ENCODE data around the gene C1orf35. TPM values are rescaled to one million over a fixed set of nuclear protein-coding genes. Genes with fewer than 3 reads are reported as not detected.
A peak's percentile ranks its signal among the peaks of the same experiment; 100 is the strongest.
"Not testable (repeated sequence)": the region's sequence is repeated elsewhere in the genome, so short reads cannot be mapped to it uniquely, and the experiment has no call there.

The C1orf35 gene
- total RNA-seq, 1 donor from 2014 or later = 8.9 TPM

- no peak for DNase-seq (ENCODE audit: low spot score)
These were observed 9.5 kb upstream of the C1orf35 start for GRCh38 chr1:228112617-228113016.

GRCh38 chr1:228112167-228112566 is 9.0 kb upstream of the C1orf35 start:
- no peak for DNase-seq (ENCODE audit: low spot score)
- intact Hi-C loops (cut with DNase I) = no loop called here

More at GRCh38 chr1:228112617-228113016, 9.5 kb upstream of the C1orf35 start:
- intact Hi-C loops (cut with DNase I) = no loop called here

DNA sequence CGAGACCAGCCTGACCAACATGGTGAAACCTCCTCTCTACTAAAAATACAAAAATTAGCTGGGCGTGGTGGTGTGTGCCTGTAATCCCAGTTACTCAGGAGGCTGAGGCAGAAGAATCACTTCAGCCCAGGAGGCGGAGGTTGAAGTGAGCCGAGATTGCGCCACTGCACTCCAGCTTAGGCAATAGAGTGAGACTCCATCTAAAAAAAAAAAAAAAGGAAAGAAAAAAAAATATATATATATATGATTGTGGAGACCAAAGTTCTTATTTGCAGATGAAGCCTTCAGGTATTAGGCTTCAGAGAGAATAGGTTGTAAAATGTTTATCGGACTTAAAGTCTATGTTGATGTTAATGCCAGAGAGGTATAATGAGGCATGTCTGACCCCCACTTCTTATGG is 8.2 kb upstream of the C1orf35 start:
- intact Hi-C loops (cut with DNase I); DNase-seq (ENCODE audit: low spot score): not testable (repeated sequence)

- intact Hi-C loops (cut with DNase I) = no loop called here
- no peak for DNase-seq (ENCODE audit: low spot score)
These were observed 7.4 kb upstream of the C1orf35 start for GRCh38 chr1:228110556-228110955.

- intact Hi-C loops (cut with DNase I) = loop anchor here (2.0 kb wide), 2 partner anchors 27 to 55 kb away; partner anchors contain the start of genes ARF1 and IBA57
- no peak for DNase-seq (ENCODE audit: low spot score)
These were observed 6.9 kb upstream of the C1orf35 start for GRCh38 chr1:228109962-228110488.

DNA sequence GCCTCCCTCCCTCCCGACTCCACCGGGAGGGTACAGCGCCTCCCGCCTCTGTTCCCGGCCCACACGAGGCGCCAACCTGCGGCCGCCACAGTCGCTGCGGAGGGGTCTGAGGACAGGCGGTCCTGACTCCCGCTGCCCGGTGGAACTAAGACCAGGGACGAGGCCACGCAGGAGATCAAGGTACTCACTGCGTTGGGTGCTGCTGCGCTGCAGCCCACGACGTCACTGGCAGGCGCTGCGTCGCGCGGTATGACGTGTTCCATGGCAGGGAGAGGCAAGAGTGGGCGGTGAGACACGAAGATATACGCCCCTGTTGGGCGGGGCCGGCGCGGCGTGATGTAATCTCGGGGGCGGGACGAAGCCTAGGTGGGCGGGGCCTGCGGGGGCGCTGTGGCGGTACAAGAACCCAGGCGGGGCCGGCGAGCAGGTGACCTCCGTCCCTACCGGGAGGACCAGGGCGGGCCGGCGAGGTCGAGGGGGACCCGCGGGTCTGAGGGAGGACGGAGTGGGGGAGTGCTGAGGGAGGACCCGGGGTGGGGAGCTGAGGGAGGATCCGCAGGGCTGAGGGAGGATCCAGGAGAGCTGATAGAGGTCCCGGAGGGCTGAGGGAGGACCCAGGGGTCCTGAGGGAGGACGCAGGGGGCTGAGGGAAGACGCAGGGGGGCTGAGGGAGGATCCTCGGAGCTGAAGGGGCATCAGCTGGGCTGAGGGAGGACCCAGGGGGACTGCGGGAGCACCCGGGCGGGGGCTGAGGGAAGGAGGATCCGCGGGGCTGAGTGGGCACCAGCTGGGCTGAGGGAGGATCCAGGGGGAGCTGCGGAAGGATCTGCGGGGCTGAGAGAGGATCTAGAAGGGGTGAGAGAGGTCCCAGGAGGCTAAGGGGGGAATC is 6.2 kb upstream of the C1orf35 start, which contains the start of gene MRPL55:
TSS of gene MRPL55 (minus strand) at position 227 of the 889 bp plus-strand sequence. CDS start 1,039 bp downstream, outside the sequence.
- intact Hi-C loops (cut with DNase I) = loop anchor here (2.0 kb wide), 2 partner anchors 27 to 55 kb away; partner anchors contain the start of genes ARF1 and IBA57
- peak; percentile 100 for DNase-seq (ENCODE audit: low spot score)

- intact Hi-C loops (cut with DNase I) = loop anchor here (2.0 kb wide), 2 partner anchors 26 to 56 kb away; partner anchors contain the start of genes ARF1 and IBA57
- no peak for DNase-seq (ENCODE audit: low spot score)
These were observed 5.6 kb upstream of the C1orf35 start for GRCh38 chr1:228108742-228109072.

- intact Hi-C loops (cut with DNase I) = loop anchor here (2.0 kb wide), 2 partner anchors 25 to 57 kb away; partner anchors contain the start of genes ARF1 and IBA57
- DNase-seq (ENCODE audit: low spot score) = no peak
These were observed 5.0 kb upstream of the C1orf35 start for GRCh38 chr1:228108055-228108690.

- intact Hi-C loops (cut with DNase I) = loop anchor here (2.0 kb wide), 2 partner anchors 25 to 57 kb away; partner anchors contain the start of genes ARF1 and IBA57
- no peak for DNase-seq (ENCODE audit: low spot score)
These were observed 4.5 kb upstream of the C1orf35 start for GRCh38 chr1:228107636-228108035.

- intact Hi-C loops (cut with DNase I) = no loop called here
- no peak for DNase-seq (ENCODE audit: low spot score)
These were observed 3.6 kb upstream of the C1orf35 start for GRCh38 chr1:228106800-228107054.

DNA sequence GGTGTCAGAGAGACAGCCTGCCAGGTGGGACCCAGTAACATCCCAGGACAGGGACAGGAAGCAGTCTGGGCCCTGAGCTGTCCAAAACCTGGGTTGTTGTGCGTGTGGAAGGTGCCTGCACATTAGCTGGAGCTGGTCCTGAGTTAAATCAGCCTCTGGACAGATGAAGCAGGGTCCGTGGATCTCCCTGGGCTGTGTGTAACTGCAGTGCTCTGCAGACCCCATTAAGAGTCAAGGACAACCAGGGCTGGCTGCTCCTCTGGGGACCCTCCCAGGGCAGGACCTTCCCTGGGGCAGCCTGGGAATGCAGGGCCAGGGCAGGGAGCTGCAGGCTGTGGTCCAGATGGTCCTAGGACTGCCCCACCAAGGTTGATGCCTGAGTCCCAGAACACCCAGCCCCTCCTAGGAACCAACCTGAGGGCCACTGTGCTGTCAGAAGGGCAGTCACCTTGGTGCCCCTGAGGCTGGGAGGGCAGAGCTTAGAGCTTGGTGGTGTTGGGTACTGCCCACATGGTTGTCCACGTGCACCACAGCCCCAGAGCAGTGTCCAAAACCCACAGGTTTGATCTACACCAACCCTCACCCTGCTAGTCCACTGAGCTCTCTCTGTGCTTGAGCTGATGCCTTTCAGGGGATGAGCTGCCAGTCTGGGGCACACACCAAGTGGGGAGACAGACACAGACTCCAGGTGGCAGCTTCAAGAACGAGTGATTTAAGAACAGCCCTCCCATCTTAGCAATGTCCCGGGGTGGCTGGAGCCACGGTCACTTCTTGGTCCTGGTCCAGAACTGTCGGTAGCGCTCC is 3.1 kb upstream of the C1orf35 start:
- intact Hi-C loops (cut with DNase I) = no loop called here
- no peak for DNase-seq (ENCODE audit: low spot score)

GRCh38 chr1:228105270-228105995 is 2.3 kb upstream of the C1orf35 start:
- DNase-seq (ENCODE audit: low spot score) = no peak
- intact Hi-C loops (cut with DNase I) = no loop called here

GRCh38 chr1:228104526-228105269 is 1.6 kb upstream of the C1orf35 start:
- no peak for DNase-seq (ENCODE audit: low spot score)
- intact Hi-C loops (cut with DNase I) = loop anchor here (5.0 kb wide), 1 partner anchor 33 kb away; no protein-coding TSS in a partner anchor

DNA sequence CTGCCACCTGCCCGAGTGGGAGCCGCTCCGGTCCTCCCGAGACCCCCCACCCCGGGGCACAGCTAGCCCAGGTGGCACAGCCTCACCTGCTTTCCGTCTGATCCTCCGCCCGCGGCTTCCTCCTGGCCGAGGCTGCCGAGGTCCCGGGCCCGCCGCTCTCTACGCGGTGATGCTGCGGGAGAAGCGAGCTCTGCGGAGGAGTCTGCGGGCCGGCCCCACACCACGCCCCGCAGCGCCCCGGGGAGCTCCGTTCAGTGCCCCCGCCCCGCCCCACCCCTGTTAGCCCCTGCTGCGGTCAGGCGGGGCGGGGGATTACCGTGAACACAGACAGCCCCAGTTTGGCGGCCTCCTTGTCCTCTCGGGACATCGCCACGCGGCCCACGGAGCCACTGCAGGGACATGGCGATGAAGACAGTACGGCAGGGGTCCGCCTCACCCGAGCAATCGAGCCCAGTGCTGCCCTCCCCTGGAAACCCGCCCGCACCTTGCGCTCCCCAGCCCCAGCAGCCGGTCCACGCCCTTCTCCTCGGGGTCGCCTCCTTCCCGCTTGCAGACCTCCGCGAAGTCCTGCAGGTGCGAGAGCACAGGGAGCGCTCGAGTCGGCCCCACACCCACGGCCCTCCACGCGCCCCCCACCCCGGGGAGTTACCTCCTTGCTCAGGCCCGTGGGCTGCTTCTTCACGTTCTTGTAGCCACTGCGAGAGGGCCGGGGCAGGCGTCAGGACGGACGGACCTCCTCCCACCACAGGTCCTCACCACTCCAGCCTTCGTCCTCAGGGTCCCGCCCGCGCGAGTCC is 933 bp downstream of the C1orf35 start:
- no peak for DNase-seq (ENCODE audit: low spot score)
- intact Hi-C loops (cut with DNase I) = loop anchor here (5.0 kb wide), 1 partner anchor 35 kb away; no protein-coding TSS in a partner anchor

GRCh38 chr1:228101614-228101993 is 1.5 kb downstream of the C1orf35 start:
- no peak for DNase-seq (ENCODE audit: low spot score)
- intact Hi-C loops (cut with DNase I) = loop anchor here (5.0 kb wide), 1 partner anchor 36 kb away; no protein-coding TSS in a partner anchor

GRCh38 chr1:228100822-228101613 is 2.1 kb downstream of the C1orf35 start:
- intact Hi-C loops (cut with DNase I) = loop anchor here (5.0 kb wide), 1 partner anchor 36 kb away; no protein-coding TSS in a partner anchor
- DNase-seq (ENCODE audit: low spot score) = peak; percentile 58

Data from cardiac septum (tissue), 1 donor.